ENCODE data around the gene SPINT1. TPM values are rescaled to one million over a fixed set of nuclear protein-coding genes. Genes with fewer than 3 reads are reported as not detected.

Gene SPINT1
- total and polyA plus RNA-seq, 11 donors = 0.11 to 3.4 (median 0.69) TPM; not detected in 1

DNA sequence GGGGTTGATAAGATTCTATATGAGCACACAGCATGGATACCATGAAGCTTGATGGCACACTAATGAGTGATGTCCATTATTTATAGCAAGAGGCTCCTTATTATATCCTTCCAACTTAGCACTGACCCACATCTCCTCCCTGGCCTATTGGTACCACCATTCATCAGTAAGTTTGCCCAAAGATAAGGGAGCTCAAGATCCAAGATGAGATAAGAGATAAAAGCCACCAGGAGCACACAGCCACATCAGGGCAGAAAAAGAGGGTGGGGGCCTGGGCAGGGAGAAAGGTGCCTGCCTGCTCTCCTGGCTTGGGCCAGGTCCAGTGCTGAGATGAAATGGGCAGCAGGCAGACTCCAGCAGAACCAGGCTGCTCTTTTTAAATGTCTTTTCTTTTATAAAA lies 10.9 kb upstream of the SPINT1 start:
- no peaks in the 10 kb centered on the region for H3K9me3 ChIP-seq
- H3K27me3 ChIP-seq = no peaks in the 10 kb centered on the region
- H3K36me3 ChIP-seq = no peaks in the 10 kb centered on the region
- TF ChIP-seq, protein P1, sequence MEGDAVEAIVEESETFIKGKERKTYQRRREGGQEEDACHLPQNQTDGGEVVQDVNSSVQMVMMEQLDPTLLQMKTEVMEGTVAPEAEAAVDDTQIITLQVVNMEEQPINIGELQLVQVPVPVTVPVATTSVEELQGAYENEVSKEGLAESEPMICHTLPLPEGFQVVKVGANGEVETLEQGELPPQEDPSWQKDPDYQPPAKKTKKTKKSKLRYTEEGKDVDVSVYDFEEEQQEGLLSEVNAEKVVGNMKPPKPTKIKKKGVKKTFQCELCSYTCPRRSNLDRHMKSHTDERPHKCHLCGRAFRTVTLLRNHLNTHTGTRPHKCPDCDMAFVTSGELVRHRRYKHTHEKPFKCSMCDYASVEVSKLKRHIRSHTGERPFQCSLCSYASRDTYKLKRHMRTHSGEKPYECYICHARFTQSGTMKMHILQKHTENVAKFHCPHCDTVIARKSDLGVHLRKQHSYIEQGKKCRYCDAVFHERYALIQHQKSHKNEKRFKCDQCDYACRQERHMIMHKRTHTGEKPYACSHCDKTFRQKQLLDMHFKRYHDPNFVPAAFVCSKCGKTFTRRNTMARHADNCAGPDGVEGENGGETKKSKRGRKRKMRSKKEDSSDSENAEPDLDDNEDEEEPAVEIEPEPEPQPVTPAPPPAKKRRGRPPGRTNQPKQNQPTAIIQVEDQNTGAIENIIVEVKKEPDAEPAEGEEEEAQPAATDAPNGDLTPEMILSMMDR (IDR thresholded peaks at IDR 0.05) = no peak
- TF ChIP-seq POLR2A (IDR thresholded peaks at IDR 0.05) = no peak
- DNase-seq (no peak), ATAC-seq (no peak)
- no peak overlapping the region for H3K27ac ChIP-seq
- no peak overlapping the region for H3K4me3 ChIP-seq
- no peaks in the 10 kb centered on the region for H3K4me1 ChIP-seq
- intact Hi-C loops (cut with DNase I) = no loop called here

DNA sequence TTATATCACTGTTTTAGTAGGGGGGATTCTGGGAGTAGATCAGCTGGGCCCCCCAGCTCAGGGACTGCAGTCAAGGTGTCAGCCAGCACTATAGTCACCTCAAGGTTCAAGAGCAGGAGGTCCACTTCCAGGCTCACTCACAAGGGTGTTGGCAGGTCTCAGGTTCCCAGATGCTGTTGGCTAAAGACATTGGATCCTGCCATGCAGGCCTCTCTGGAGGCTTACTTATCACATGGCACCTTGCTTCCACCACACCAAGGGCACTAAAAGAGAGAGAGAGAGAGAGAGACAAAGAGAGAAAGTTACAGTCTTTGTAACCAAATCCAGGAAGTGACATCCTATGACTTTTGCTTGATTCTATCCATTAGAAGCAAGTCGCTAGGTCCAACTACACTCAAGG lies 7.8 kb upstream of the SPINT1 start:
- intact Hi-C loops (cut with DNase I) = no loop called here

DNA sequence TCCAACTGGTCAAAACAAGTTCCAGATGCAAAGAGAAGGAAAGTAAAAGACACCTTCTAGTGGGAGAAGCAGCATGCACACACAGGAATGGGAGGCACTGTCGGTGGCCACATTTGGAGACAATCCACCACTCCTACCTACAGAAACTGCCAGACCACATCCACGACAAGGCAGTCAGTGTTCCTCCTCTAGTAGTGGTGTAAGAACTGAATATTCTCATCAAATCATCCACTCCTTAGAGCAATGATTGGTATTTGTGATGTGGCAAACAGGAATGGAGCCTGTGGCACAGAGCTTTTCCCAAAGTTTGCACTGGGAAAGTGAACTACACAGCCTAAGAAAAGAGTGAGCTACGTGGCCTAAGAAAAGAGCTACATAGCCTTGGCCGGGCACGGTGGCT lies 5.1 kb upstream of the SPINT1 start:
- ATAC-seq = no peak
- no peak overlapping the region for H3K4me3 ChIP-seq
- no peak for TF ChIP-seq POLR2A (IDR thresholded peaks at IDR 0.05)
- TF ChIP-seq, protein P1 (IDR thresholded peaks at IDR 0.05) = no peak
- H3K27ac ChIP-seq = no peak overlapping the region
- peaks cover 0 to 5% (median 0%) of the 10 kb centered on the region in 12 donors for H3K4me1 ChIP-seq
- DNase-seq = no peak
- intact Hi-C loops (cut with DNase I) = no loop called here
- H3K36me3 ChIP-seq = no peaks in the 10 kb centered on the region
- no peaks in the 10 kb centered on the region for H3K9me3 ChIP-seq
- WGBS, 4 donors = 82 to 88% (median 86%) methylated on average over 5 of the region's 5 CpGs
- H3K27me3 ChIP-seq = peaks cover 0 to 9% (median 2%) of the 10 kb centered on the region in 9 donors

More for the DNA sequence above, 7.8 kb upstream of the SPINT1 start:
- Histone ChIP-seq H3K4me3 (no peak overlapping the region), H3K27me3 (no peaks in the 10 kb centered on the region), H3K4me1 (no peaks in the 10 kb centered on the region), H3K9me3 (no peaks in the 10 kb centered on the region), H3K36me3 (no peaks in the 10 kb centered on the region), H3K27ac (no peak overlapping the region)
- 84 to 94% (median 93%) methylated on average over 1 of the region's 1 CpG for WGBS, 4 donors
- DNase-seq (no peak), ATAC-seq (no peak)
- no peak for TF ChIP-seq POLR2A (IDR thresholded peaks at IDR 0.05)
- TF ChIP-seq, protein P1 (IDR thresholded peaks at IDR 0.05) = no peak

DNA sequence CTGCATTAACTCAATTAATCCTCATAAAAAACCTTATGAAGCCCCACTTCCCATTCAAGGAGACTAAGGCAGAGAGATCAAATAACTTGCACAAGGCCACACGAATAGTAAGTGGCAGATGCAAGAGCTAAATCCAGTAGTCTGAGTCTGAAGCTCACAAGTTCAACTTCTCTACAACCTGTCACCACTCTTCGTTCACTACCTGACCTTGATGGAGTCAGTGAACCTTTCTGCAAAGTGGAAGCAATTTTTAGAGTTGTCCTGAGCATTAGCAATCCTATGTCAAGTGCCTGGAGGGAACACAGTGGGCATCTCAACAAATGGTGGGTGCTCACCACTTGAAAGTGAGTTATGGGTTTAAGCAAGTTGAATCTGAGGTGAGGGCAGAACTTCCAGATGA lies 2.1 kb upstream of the SPINT1 start:
- DNase-seq (no peak), ATAC-seq (peak in 1 of 4 donors; percentile 25)
- H3K27me3 ChIP-seq = peaks cover 9 to 36% (median 19%) of the 10 kb centered on the region in 9 donors
- intact Hi-C loops (cut with DNase I) = no loop called here
- no peak overlapping the region for H3K27ac ChIP-seq
- no peaks in the 10 kb centered on the region for H3K9me3 ChIP-seq
- TF ChIP-seq, protein P1 (IDR thresholded peaks at IDR 0.05) = no peak
- TF ChIP-seq POLR2A (IDR thresholded peaks at IDR 0.05) = no peak
- 52 to 56% (median 55%) methylated on average over 2 of the region's 2 CpGs for WGBS, 4 donors
- H3K4me1 ChIP-seq = peaks cover 0 to 26% (median 10%) of the 10 kb centered on the region in 12 donors
- no peaks in the 10 kb centered on the region for H3K36me3 ChIP-seq
- H3K4me3 ChIP-seq = no peak overlapping the region
